ENCODE results near the gene KCNJ6.

The KCNJ6 gene

GRCh38 chr21:37862536-37862935 is 53.7 kb downstream of the KCNJ6 start:
- peak; percentile 93 for DNase-seq

GRCh38 chr21:37861561-37861960 is 54.7 kb downstream of the KCNJ6 start:
- DNase-seq: no peak

GRCh38 chr21:37860416-37860815 is 55.8 kb downstream of the KCNJ6 start:
- DNase-seq: no peak

- DNase-seq: peak; percentile 97
Measured at GRCh38 chr21:37855647-37856625, 60.3 kb downstream of the KCNJ6 start.

- no peak for DNase-seq
Measured at GRCh38 chr21:37855271-37855646, 61.0 kb downstream of the KCNJ6 start.

GRCh38 chr21:37849506-37850102 is 66.7 kb downstream of the KCNJ6 start:
- no peak for DNase-seq

DNA sequence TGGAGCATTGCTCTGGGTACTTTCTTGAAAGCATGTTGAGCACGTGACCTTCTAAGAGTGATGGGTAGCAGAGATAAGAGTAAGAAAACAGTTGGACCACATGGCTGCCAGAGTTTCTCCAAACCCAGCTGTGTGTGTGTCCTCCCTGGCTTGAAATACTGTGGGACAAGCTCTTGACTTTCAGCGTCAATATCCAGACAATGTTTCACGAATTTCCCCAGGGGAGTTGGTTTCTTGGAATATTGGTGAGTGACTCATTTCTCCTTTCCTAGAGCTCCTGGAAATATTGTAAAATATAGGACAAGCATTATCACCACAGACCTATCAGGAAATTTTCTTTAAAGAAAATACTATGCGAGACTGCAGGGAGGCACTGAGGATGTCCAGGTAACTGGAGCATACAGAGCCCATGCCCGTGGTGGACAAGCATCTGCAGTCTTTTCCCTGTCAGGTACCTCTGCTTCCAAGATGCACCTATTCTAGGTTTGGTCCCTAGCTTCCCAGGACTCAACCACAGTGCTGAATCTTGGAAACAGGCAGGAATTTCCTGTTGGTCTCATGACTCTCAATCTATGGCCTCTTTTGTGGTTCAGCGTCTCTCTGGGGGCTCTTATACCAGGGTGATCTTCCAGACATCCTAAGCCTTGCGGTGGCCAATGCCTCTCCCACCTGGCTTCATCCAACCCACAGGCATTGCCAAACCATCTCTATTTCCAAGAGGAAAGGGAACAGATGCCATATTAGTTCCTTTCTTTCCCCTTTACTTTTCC is 67.4 kb downstream of the KCNJ6 start:
- no peak for DNase-seq

GRCh38 chr21:37845535-37845934 is 70.7 kb downstream of the KCNJ6 start:
- peak; percentile 53 for DNase-seq

GRCh38 chr21:37843191-37843590 is 73.1 kb downstream of the KCNJ6 start:
- DNase-seq: no peak

- no peak for DNase-seq
Measured at GRCh38 chr21:37842163-37842919, 73.9 kb downstream of the KCNJ6 start.

- peak; percentile 52 for DNase-seq
Measured at GRCh38 chr21:37837381-37837780, 78.9 kb downstream of the KCNJ6 start.

- no peak for DNase-seq
Measured at GRCh38 chr21:37835481-37835880, 80.8 kb downstream of the KCNJ6 start.

- no peak for DNase-seq
Measured at GRCh38 chr21:37833301-37833700, 83.0 kb downstream of the KCNJ6 start.

GRCh38 chr21:37829447-37829846 is 86.8 kb downstream of the KCNJ6 start:
- peak; percentile 91 for DNase-seq

- DNase-seq: peak; percentile 94
Measured at GRCh38 chr21:37828991-37829390, 87.3 kb downstream of the KCNJ6 start.

GRCh38 chr21:37828556-37828955 is 87.7 kb downstream of the KCNJ6 start:
- DNase-seq: peak; percentile 76

- peak; percentile 58 for DNase-seq
Measured at GRCh38 chr21:37827913-37828312, 88.3 kb downstream of the KCNJ6 start.

- no peak for DNase-seq
Measured at GRCh38 chr21:37821786-37822450, 94.3 kb downstream of the KCNJ6 start.

GRCh38 chr21:37821092-37821491 is 95.2 kb downstream of the KCNJ6 start:
- no peak for DNase-seq

- DNase-seq: no peak
Measured at GRCh38 chr21:37819372-37819771, 96.9 kb downstream of the KCNJ6 start.

DNA sequence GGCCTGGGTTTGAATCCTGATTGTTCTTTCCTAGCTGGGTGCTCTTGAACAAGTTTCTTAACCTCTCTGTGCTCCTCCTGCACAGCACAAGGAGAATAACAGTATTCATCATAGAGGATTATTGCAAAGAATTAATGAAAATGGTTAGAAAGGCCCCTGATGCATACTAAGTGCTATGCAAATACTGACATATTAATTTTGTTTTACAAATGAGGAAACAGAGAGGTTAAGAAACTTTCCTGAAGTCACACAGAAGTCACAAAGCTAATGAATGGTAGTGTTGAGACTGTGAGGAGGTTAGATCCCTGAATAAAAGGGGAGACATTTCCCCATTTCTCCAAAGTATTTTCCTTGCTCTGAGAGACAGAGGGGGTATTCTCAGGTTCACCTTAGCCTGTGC is 99.0 kb downstream of the KCNJ6 start:
- DNase-seq: no peak

DNA sequence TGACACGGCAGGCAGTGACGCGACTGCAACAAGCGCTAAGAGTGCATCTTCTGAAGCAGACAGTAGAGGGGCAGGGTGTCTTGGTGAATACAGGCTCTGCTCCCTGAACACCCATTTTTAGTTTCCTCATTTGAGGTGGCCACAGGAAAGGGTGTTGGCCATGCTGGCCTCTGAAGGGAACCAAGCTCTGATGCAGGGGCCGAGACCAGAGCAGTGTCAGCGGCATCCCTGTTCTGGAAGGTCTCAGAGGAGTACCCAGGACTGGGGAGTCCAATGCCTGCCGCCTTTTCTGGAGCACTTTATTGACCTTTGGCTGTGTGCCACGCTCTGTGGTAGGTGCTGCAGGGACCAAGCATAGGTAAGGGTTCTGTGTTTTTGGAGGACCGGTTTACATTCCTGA is 100.4 kb downstream of the KCNJ6 start:
- no peak for DNase-seq

All from NCI-H1694 treated with DMSO at 0.1 percent for 48 hours (cell line).